A673 (cell line): ENCODE results near the gene THBS2. TPM values are rescaled to one million over a fixed set of nuclear protein-coding genes. Genes with fewer than 3 reads are reported as not detected.
"Not testable (repeated sequence)": the region's sequence is repeated elsewhere in the genome, so short reads cannot be mapped to it uniquely, and the experiment has no call there.

ENCODE experiments used
- BruUV-seq: library from RNA; stranded (reverse); fragments of 400-500 nt; replicated peaks from 2 replicates; lab custom pipeline; 2021; lab: Mats Ljungman, UMichigan
- CTCF ChIA-PET: fragments of 300-600 bp; sonication (Branson Sonifier 250); formaldehyde crosslinking; loops from one replicate; lab custom pipeline; 2022; ENCODE audit warnings: antibody characterized with exemption; lab: Charles Lee
- POLR2A ChIA-PET: fragments of 300-600 bp; sonication (Branson Sonifier 250); formaldehyde crosslinking; loops from one replicate; lab custom pipeline; 2022; ENCODE audit warnings: antibody characterized with exemption; ENCODE audit not compliant: low non-redundant PET; lab: Charles Lee
- DNase-seq: peaks from one replicate; pipeline ENCODE4 v3.0.0-alpha.2; 2015; ENCODE audit warnings: low spot score
- H3K27ac ChIP-seq: fragments of 200-600 bp; sonication (generic); 2 replicates; pipeline ENCODE4 v1.5.1; 2016; ENCODE audit warnings: mixed run types, low read depth, mild to moderate bottlenecking, mixed read lengths, antibody characterized with exemption, low read length; ENCODE audit not compliant: poor library complexity, severe bottlenecking
- H3K27me3 ChIP-seq: fragments of 200-600 bp; sonication (generic); replicated peaks from 2 replicates; pipeline ENCODE4 v1.6.1; 2017; ENCODE audit warnings: mixed run types, low read depth, mild to moderate bottlenecking, mixed read lengths, antibody characterized with exemption, low read length; ENCODE audit not compliant: insufficient read depth, poor library complexity
- H3K36me3 ChIP-seq: fragments of 200-600 bp; sonication (generic); 2 replicates; pipeline ENCODE4 v1.6.1; 2016; ENCODE audit warnings: mixed run types, mild to moderate bottlenecking, mixed read lengths, antibody characterized with exemption, low read length; ENCODE audit not compliant: insufficient read depth, poor library complexity, severe bottlenecking
- H3K4me1 ChIP-seq: fragments of 200-600 bp; sonication (generic); 2 replicates; pipeline ENCODE4 v1.6.1; 2017; ENCODE audit warnings: mixed run types, mild to moderate bottlenecking, mixed read lengths, antibody characterized with exemption, low read length; ENCODE audit not compliant: insufficient read depth, poor library complexity, severe bottlenecking
- H3K4me3 ChIP-seq: fragments of 200-600 bp; sonication (generic); 2 replicates; pipeline ENCODE4 v1.5.1; 2016; ENCODE audit warnings: low read depth, mixed run types, mild to moderate bottlenecking, mixed read lengths, low read length; ENCODE audit not compliant: poor library complexity, severe bottlenecking
- H3K9me3 ChIP-seq: fragments of 200-600 bp; sonication (generic); 2 replicates; pipeline ENCODE4 v1.6.1; 2016; ENCODE audit warnings: mixed run types, low read depth, mild to moderate bottlenecking, mixed read lengths, antibody characterized with exemption, low read length; ENCODE audit not compliant: poor library complexity, severe bottlenecking
- CTCF ChIP-seq: fragments of 300-800, 200-600 bp; sonication (generic); conservative IDR thresholded peaks from 2 replicates; pipeline ENCODE4 v1.5.1; 2017; ENCODE audit warnings: low read depth, mild to moderate bottlenecking, antibody characterized with exemption, low read length, moderate library complexity, mixed read lengths
- EZH2 ChIP-seq: fragments of 200-600 bp; sonication (generic); IDR thresholded peaks from 2 replicates; pipeline ENCODE4 v1.6.1; 2017; ENCODE audit warnings: borderline replicate concordance, low read depth, mild to moderate bottlenecking, mixed read lengths, antibody characterized with exemption, low read length; ENCODE audit not compliant: poor library complexity, severe bottlenecking
- intact Hi-C: fragments of 100-400 bp; cut with micrococcal nuclease; formaldehyde crosslinking; loops from one replicate; pipeline ENCODE4 v1.10.0; 2022; ENCODE audit not compliant: unreplicated experiment
- total RNA-seq: library from RNA; stranded (reverse); gene quantifications from 2 replicates; pipeline ENCODE4 v1.2.3, GENCODE V29; 2021

The THBS2 gene
- total RNA-seq, 1 experiment from 2014 or later: 0.13 TPM

GRCh38 chr6:169273511-169273910, 19.9 kb upstream of the THBS2 start:
- H3K4me3 ChIP-seq: no peak overlapping the region
- ChIA-PET CTCF (no interaction called here), POLR2A (no interaction called here)
- H3K27me3 ChIP-seq: no peaks in the 10 kb centered on the region
- H3K4me1 ChIP-seq: no peaks in the 10 kb centered on the region
- no peaks in the 10 kb centered on the region for H3K9me3 ChIP-seq
- no peak for DNase-seq
- no peaks in the 10 kb centered on the region for H3K36me3 ChIP-seq
- intact Hi-C loops: no loop called here
- TF ChIP-seq CTCF (no peak), EZH2 (no peak)
- no TSS peak for BruUV-seq
- H3K27ac ChIP-seq: no peak overlapping the region

GRCh38 chr6:169271877-169272216, 18.2 kb upstream of the THBS2 start:
- BruUV-seq: no TSS peak
- ChIA-PET CTCF (no interaction called here), POLR2A (no interaction called here)
- no peak for TF ChIP-seq CTCF
- TF ChIP-seq EZH2: no peak
- Histone ChIP-seq H3K4me3 (no peak overlapping the region), H3K9me3 (no peaks in the 10 kb centered on the region), H3K27me3 (no peaks in the 10 kb centered on the region), H3K4me1 (no peaks in the 10 kb centered on the region), H3K36me3 (no peaks in the 10 kb centered on the region), H3K27ac (no peak overlapping the region)
- intact Hi-C loops: no loop called here
- DNase-seq: no peak

- Histone ChIP-seq H3K27ac (no peak overlapping the region), H3K4me3 (no peak overlapping the region), H3K9me3 (no peaks in the 10 kb centered on the region), H3K4me1 (no peaks in the 10 kb centered on the region), H3K27me3 (no peaks in the 10 kb centered on the region), H3K36me3 (no peaks in the 10 kb centered on the region)
- intact Hi-C loops: no loop called here
- TF ChIP-seq CTCF (no peak), EZH2 (no peak)
- no peak for DNase-seq
- CTCF ChIA-PET: no interaction called here
- BruUV-seq: no TSS peak
- POLR2A ChIA-PET: interaction anchor here (0.7 kb wide), 1 partner anchor 148 kb away, joined by 11 read pairs; no protein-coding TSS in a partner anchor
Measured at GRCh38 chr6:169271158-169271876, 17.7 kb upstream of the THBS2 start.

- POLR2A ChIA-PET, CTCF ChIA-PET, H3K27me3 ChIP-seq, H3K36me3 ChIP-seq, H3K9me3 ChIP-seq, H3K4me3 ChIP-seq, DNase-seq, H3K4me1 ChIP-seq, H3K27ac ChIP-seq, BruUV-seq, intact Hi-C loops: not testable (repeated sequence)
Measured at GRCh38 chr6:169270077-169270380, 16.4 kb upstream of the THBS2 start.
